T-helper 22 cell (primary cell): ENCODE results near the gene PCDHGB3.

Experiments
- DNase-seq: peaks from one replicate; pipeline ENCODE4 v3.0.0-alpha.2; 2020; ENCODE audit warnings: low read depth

PCDHGB3 gene

DNA sequence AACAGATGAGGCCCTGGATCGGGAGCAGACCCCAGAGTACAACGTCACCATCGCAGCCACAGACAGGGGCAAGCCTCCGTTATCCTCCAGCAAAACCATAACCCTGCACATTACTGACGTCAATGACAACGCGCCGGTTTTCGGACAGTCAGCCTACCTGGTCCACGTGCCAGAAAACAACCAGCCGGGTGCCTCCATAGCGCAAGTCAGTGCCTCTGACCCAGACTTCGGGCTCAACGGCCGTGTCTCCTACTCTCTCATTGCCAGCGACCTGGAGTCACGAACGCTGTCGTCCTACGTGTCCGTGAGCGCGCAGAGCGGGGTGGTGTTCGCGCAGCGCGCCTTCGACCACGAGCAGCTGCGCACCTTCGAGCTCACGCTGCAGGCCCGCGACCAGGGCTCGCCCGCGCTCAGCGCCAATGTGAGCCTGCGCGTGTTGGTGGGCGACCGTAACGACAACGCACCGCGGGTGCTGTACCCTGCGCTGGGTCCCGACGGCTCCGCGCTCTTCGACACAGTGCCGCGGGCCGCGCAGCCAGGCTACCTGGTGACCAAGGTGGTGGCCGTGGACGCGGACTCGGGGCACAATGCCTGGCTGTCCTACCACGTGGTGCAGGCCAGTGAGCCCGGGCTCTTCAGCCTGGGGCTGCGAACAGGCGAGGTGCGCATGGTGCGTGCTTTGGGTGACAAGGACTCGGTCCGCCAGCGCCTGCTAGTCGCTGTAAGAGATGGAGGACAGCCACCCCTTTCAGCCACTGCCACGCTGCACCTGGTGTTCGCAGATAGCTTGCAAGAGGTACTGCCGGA is 49.2 kb downstream of the PCDHGB3 start:
- no peak for DNase-seq

DNA sequence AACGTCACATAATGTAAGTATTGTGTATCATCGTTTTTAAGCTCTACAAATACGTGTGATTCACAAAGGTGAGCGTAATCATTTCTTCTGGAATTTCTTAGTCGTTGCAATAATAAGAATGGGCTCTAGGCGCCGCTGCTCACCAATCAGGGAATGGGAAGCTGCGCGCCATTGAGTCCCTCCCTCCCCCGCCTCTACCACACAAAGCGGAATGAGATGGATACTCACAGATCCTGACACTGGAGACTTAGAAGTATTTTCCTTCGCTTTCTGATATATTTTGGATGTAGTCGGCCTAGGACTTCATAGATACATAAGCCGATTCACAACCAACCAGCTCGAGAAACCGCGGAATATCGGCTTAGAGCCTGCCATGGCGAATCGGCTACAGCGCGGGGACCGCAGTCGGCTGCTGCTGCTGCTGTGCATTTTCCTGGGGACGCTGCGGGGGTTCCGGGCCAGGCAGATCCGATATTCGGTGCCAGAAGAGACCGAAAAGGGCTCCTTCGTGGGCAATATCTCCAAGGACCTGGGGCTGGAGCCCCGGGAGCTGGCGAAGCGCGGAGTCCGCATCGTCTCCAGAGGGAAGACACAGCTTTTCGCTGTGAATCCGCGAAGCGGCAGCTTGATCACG is 50.9 kb downstream of the PCDHGB3 start, which contains the start of gene PCDHGA11:
PCDHGA11 (plus strand) TSS at position 197 of the 634 bp plus-strand sequence; CDS start at position 374, 177 bp downstream.
- DNase-seq: no peak

- DNase-seq: no peak
These were observed 51.4 kb downstream of the PCDHGB3 start for GRCh38 chr5:141421489-141421855.
